HEK293 (cell line): ENCODE measurements around the gene ARMC8.

ENCODE experiments used
- CTCF ChIA-PET: fragments of 350-600 bp; formaldehyde crosslinking; extraction: SDS; loops from one replicate; lab custom pipeline; 2021; ENCODE audit warnings: antibody characterized with exemption; lab: Yijun Ruan, JAX
- POLR2A ChIA-PET: fragments of 300-600 bp; formaldehyde crosslinking; extraction: SDS; loops from one replicate; lab custom pipeline; 2020; ENCODE audit warnings: antibody characterized with exemption, inconsistent platforms; lab: Yijun Ruan, JAX
- H3K27ac ChIP-seq: fragments of 200-500 bp; sonication (Bioruptor generic); 2 replicates; pipeline ENCODE4 v1.5.1; 2014; ENCODE audit warnings: low read depth, low read length, control low read depth, inconsistent platforms; ENCODE audit errors: extremely low read depth
- H3K36me3 ChIP-seq, 2 experiments: fragments of 200-500 bp in 1 of 2; sonication (Bioruptor generic) in 1 of 2; 1 replicate in 1 of 2; 2 replicates in 1 of 2; pipeline ENCODE4 v1.5.1; 2014 to 2017; ENCODE audit warnings: inconsistent platforms in 2 of 2, low read length in 2 of 2; ENCODE audit not compliant: control insufficient read depth in 2 of 2, insufficient read depth in 1 of 2
- H3K4me1 ChIP-seq: fragments of 200-500 bp; sonication (Bioruptor generic); 2 replicates; pipeline ENCODE4 v1.5.1; 2014; ENCODE audit warnings: mild to moderate bottlenecking, low read length, inconsistent platforms; ENCODE audit not compliant: control insufficient read depth, insufficient read depth
- H3K4me3 ChIP-seq: 2 replicates; pipeline ENCODE4 v1.5.1; 2011; ENCODE audit warnings: low read depth, mild to moderate bottlenecking, control low read depth, low read length, moderate library complexity
- H3K9me3 ChIP-seq: fragments of 200-500 bp; sonication (Bioruptor generic); 2 replicates; pipeline ENCODE4 v1.5.1; 2014; ENCODE audit warnings: low read depth, low read length, inconsistent platforms; ENCODE audit not compliant: control insufficient read depth, insufficient read depth
- BCL11A ChIP-seq: fragments of 450-650 bp; formaldehyde crosslinking; IDR thresholded peaks from 2 replicates; pipeline ENCODE4 v1.5.1; 2016; ENCODE audit warnings: low read depth, missing biosample characterization, missing genetic modification characterization
- HOXA7 ChIP-seq: sonication (generic); formaldehyde crosslinking; IDR thresholded peaks from 2 replicates; pipeline ENCODE4 v1.8.1; 2022; ENCODE audit warnings: missing genetic modification reagents, borderline replicate concordance
- KLF1 ChIP-seq: fragments of 450-650 bp; formaldehyde crosslinking; IDR thresholded peaks from 2 replicates; pipeline ENCODE4 v1.5.1; 2016; ENCODE audit warnings: missing biosample characterization, missing genetic modification characterization
- KLF9 ChIP-seq: fragments of 450-650 bp; formaldehyde crosslinking; IDR thresholded peaks from 2 replicates; pipeline ENCODE4 v1.5.1; 2016; ENCODE audit warnings: missing biosample characterization, missing genetic modification characterization, low read depth
- PRDM1 ChIP-seq: fragments of 450-650 bp; formaldehyde crosslinking; IDR thresholded peaks from 2 replicates; pipeline ENCODE4; 2016; ENCODE audit warnings: missing biosample characterization, missing genetic modification characterization
- TCF7L2 ChIP-seq: IDR thresholded peaks from 2 replicates; pipeline ENCODE4 v1.6.1; 2011; ENCODE audit warnings: low read depth, mild to moderate bottlenecking, inconsistent platforms, low read length, moderate library complexity, borderline replicate concordance
- ZBTB21 ChIP-seq: fragments of 450-650 bp; formaldehyde crosslinking; IDR thresholded peaks from 2 replicates; pipeline ENCODE4 v1.5.1; 2017; ENCODE audit warnings: missing biosample characterization, missing genetic modification characterization
- ZBTB6 ChIP-seq: fragments of 450-650 bp; formaldehyde crosslinking; IDR thresholded peaks from 2 replicates; pipeline ENCODE4 v1.5.1; 2017; ENCODE audit warnings: missing biosample characterization, missing genetic modification characterization
- ZFHX2 ChIP-seq: fragments of 450-650 bp; formaldehyde crosslinking; conservative IDR thresholded peaks from 2 replicates; pipeline ENCODE4 v1.5.1; 2016; ENCODE audit warnings: missing biosample characterization, missing genetic modification characterization
- ZFP69B ChIP-seq: fragments of 450-650 bp; formaldehyde crosslinking; IDR thresholded peaks from 2 replicates; pipeline ENCODE4 v1.5.1; 2016; ENCODE audit warnings: missing biosample characterization, missing genetic modification characterization
- ZNF112 ChIP-seq: fragments of 450-650 bp; formaldehyde crosslinking; IDR thresholded peaks from 2 replicates; pipeline ENCODE4 v1.5.0; 2017; ENCODE audit warnings: missing biosample characterization, missing genetic modification characterization
- ZNF121 ChIP-seq: fragments of 450-650 bp; formaldehyde crosslinking; IDR thresholded peaks from 2 replicates; pipeline ENCODE4 v1.5.1; 2016; ENCODE audit warnings: missing biosample characterization, missing genetic modification characterization
- ZNF132 ChIP-seq: fragments of 450-650 bp; formaldehyde crosslinking; IDR thresholded peaks from 2 replicates; pipeline ENCODE4 v1.5.1; 2017; ENCODE audit warnings: missing biosample characterization, missing genetic modification characterization, borderline replicate concordance
- ZNF16 ChIP-seq: fragments of 450-650 bp; formaldehyde crosslinking; IDR thresholded peaks from 2 replicates; pipeline ENCODE4 v1.5.1; 2016; ENCODE audit warnings: low read depth, missing biosample characterization, missing genetic modification characterization
- ZNF184 ChIP-seq: fragments of 450-650 bp; IDR thresholded peaks from 2 replicates; pipeline ENCODE4 v1.5.1; 2018; ENCODE audit warnings: missing biosample characterization, mild to moderate bottlenecking, missing genetic modification characterization
- ZNF211 ChIP-seq: fragments of 450-650 bp; formaldehyde crosslinking; IDR thresholded peaks from 2 replicates; pipeline ENCODE4 v1.5.1; 2016; ENCODE audit warnings: low read depth, missing biosample characterization, missing genetic modification characterization
- ZNF239 ChIP-seq: fragments of 450-650 bp; formaldehyde crosslinking; IDR thresholded peaks from 2 replicates; pipeline ENCODE4 v1.5.1; 2016; ENCODE audit warnings: missing biosample characterization, missing genetic modification characterization
- ZNF274 ChIP-seq, 2 experiments: fragments of 200-500 bp in 1 of 2; fragments of 450-650 bp in 1 of 2; sonication (Bioruptor generic) in 1 of 2; formaldehyde crosslinking in 1 of 2; IDR thresholded peaks; 2 replicates each; pipeline versions ENCODE4 v1.5.1 to v1.6.1; 2014 to 2016; ENCODE audit warnings: borderline replicate concordance in 1 of 2, inconsistent platforms in 1 of 2, low read length in 1 of 2, missing biosample characterization in 1 of 2, missing genetic modification characterization in 1 of 2
- ZNF280D ChIP-seq: fragments of 450-650 bp; formaldehyde crosslinking; IDR thresholded peaks from 2 replicates; pipeline ENCODE4 v1.5.1; 2016; ENCODE audit warnings: missing biosample characterization, missing genetic modification characterization
- ZNF292 ChIP-seq: fragments of 450-650 bp; formaldehyde crosslinking; IDR thresholded peaks from 2 replicates; pipeline ENCODE4 v1.5.1; 2016; ENCODE audit warnings: low read depth, missing biosample characterization, missing genetic modification characterization, borderline replicate concordance
- ZNF302 ChIP-seq: fragments of 450-650 bp; formaldehyde crosslinking; IDR thresholded peaks from 2 replicates; pipeline ENCODE4 v1.5.1; 2016; ENCODE audit warnings: missing biosample characterization, missing genetic modification characterization, low read depth
- ZNF311 ChIP-seq: fragments of 450-650 bp; formaldehyde crosslinking; IDR thresholded peaks from 2 replicates; pipeline ENCODE4 v1.5.1; 2017; ENCODE audit warnings: missing biosample characterization, missing genetic modification characterization, borderline replicate concordance
- ZNF548 ChIP-seq: fragments of 450-650 bp; formaldehyde crosslinking; IDR thresholded peaks from 2 replicates; pipeline ENCODE4 v1.5.1; 2016; ENCODE audit warnings: missing biosample characterization, missing genetic modification characterization
- ZNF560 ChIP-seq: fragments of 450-650 bp; formaldehyde crosslinking; IDR thresholded peaks from 2 replicates; pipeline ENCODE4 v1.5.1; 2017; ENCODE audit warnings: missing biosample characterization, missing genetic modification characterization, borderline replicate concordance
- ZNF571 ChIP-seq: fragments of 450-650 bp; formaldehyde crosslinking; IDR thresholded peaks from 2 replicates; pipeline ENCODE4 v1.5.0; 2017; ENCODE audit warnings: missing biosample characterization, missing genetic modification characterization
- ZNF610 ChIP-seq: fragments of 450-650 bp; formaldehyde crosslinking; IDR thresholded peaks from 2 replicates; pipeline ENCODE4 v1.5.1; 2016; ENCODE audit warnings: missing biosample characterization, missing genetic modification characterization, borderline replicate concordance
- ZNF621 ChIP-seq: fragments of 450-650 bp; formaldehyde crosslinking; IDR thresholded peaks from 2 replicates; pipeline ENCODE4 v1.5.1; 2017; ENCODE audit warnings: missing biosample characterization, missing genetic modification characterization
- ZNF670 ChIP-seq: fragments of 450-650 bp; formaldehyde crosslinking; IDR thresholded peaks from 2 replicates; pipeline ENCODE4 v1.5.1; 2016; ENCODE audit warnings: missing biosample characterization, missing genetic modification characterization, low read depth
- ZSCAN16 ChIP-seq: fragments of 450-650 bp; formaldehyde crosslinking; IDR thresholded peaks from 2 replicates; pipeline ENCODE4 v1.5.1; 2016; ENCODE audit warnings: missing biosample characterization, missing genetic modification characterization
- ZSCAN23 ChIP-seq: fragments of 450-650 bp; formaldehyde crosslinking; IDR thresholded peaks from 2 replicates; pipeline ENCODE4 v1.5.1; 2016; ENCODE audit warnings: missing biosample characterization, missing genetic modification characterization
- ZSCAN30 ChIP-seq: fragments of 450-650 bp; IDR thresholded peaks from 2 replicates; pipeline ENCODE4 v1.5.1; 2018; ENCODE audit warnings: missing biosample characterization, mild to moderate bottlenecking, missing genetic modification characterization, moderate library complexity
- ZXDB ChIP-seq: fragments of 450-650 bp; formaldehyde crosslinking; IDR thresholded peaks from 2 replicates; pipeline ENCODE4 v1.5.1; 2016; ENCODE audit warnings: missing biosample characterization, missing genetic modification characterization

Gene ARMC8

GRCh38 chr3:138200424-138200823 lies 13.3 kb downstream of the ARMC8 start:
- TF ChIP-seq ZNF184 (tag by site-specific recombination): no peak
- TF ChIP-seq BCL11A (tag by site-specific recombination): no peak
- TF ChIP-seq KLF1 (tag by site-specific recombination): no peak
- no peak for TF ChIP-seq ZBTB21 (tag by site-specific recombination)
- no peak for TF ChIP-seq ZSCAN30 (tag by site-specific recombination)
- no peak for TF ChIP-seq ZSCAN23
- no peak for TF ChIP-seq ZXDB (tag by site-specific recombination)
- no peak for TF ChIP-seq ZNF121 (tag by site-specific recombination)
- TF ChIP-seq ZNF16 (tag by site-specific recombination): no peak
- TF ChIP-seq ZNF610 (tag by site-specific recombination): no peak
- TF ChIP-seq ZNF211 (tag by site-specific recombination): no peak
- no peak for TF ChIP-seq ZNF621 (tag by site-specific recombination)
- no peak for TF ChIP-seq ZBTB6 (tag by site-specific recombination)
- no peak for TF ChIP-seq ZFP69B
- TF ChIP-seq ZNF571 (tag by site-specific recombination): no peak
- no peak for TF ChIP-seq ZSCAN16 (tag by site-specific recombination)
- no peak for TF ChIP-seq ZNF132 (tag by site-specific recombination)
- TF ChIP-seq KLF9: no peak
- TF ChIP-seq ZNF311 (tag by site-specific recombination): no peak
- ChIA-PET CTCF (interaction anchor here (1.2 kb wide), 1 partner anchor 10 kb away, joined by 3 read pairs; no protein-coding TSS in a partner anchor), POLR2A (no interaction called here)
- H3K4me3 ChIP-seq: no peak overlapping the region
- H3K27ac ChIP-seq: no peak overlapping the region
- H3K9me3 ChIP-seq: no peaks in the 10 kb centered on the region
- peaks cover under 1% of the 10 kb centered on the region; the same call in 1 of the 2 replicates for H3K4me1 ChIP-seq
- H3K36me3 ChIP-seq: peaks cover 0 to 2% of the 10 kb centered on the region in 2 experiments; a peak in 1 of 3 replicates

- H3K36me3 ChIP-seq: no peaks in the 10 kb centered on the region
- CTCF ChIA-PET: no interaction called here
- H3K27ac ChIP-seq: no peak overlapping the region
- no peak for TF ChIP-seq ZNF239 (tag by site-specific recombination)
- no peak for TF ChIP-seq TCF7L2
- TF ChIP-seq HOXA7: no peak
- no peak for TF ChIP-seq ZNF670
- no peak for TF ChIP-seq ZNF280D (tag by site-specific recombination)
- TF ChIP-seq ZNF560 (tag by site-specific recombination): no peak
- TF ChIP-seq ZNF274 (IDR thresholded peaks at IDR 0.05; ENCODE audit: low read length): no peak
- no peak for TF ChIP-seq ZNF274 (tag by site-specific recombination; IDR thresholded peaks at IDR 0.05; ENCODE audit: borderline replicate concordance)
- TF ChIP-seq ZFHX2 (tag by site-specific recombination): no peak
- TF ChIP-seq ZNF132 (tag by site-specific recombination): no peak
- no peak for TF ChIP-seq PRDM1 (tag by site-specific recombination)
- no peak for TF ChIP-seq ZNF292 (tag by site-specific recombination)
- no peak for TF ChIP-seq ZNF302
- TF ChIP-seq ZNF548: no peak
- no peak for TF ChIP-seq ZNF112 (tag by site-specific recombination)
These were observed 16.0 kb downstream of the ARMC8 start for GRCh38 chr3:138202945-138203701.

More at GRCh38 chr3:138202945-138203701, 16.0 kb downstream of the ARMC8 start:
- peaks cover 4% of the 10 kb centered on the region; the same call in 1 of the 2 replicates for H3K4me1 ChIP-seq
- no peaks in the 10 kb centered on the region for H3K9me3 ChIP-seq
- H3K4me3 ChIP-seq: no peak overlapping the region
- POLR2A ChIA-PET: interaction anchor here (2.5 kb wide), 1 partner anchor 16 kb away, joined by 8 read pairs; the partner anchor contains the start of gene ARMC8
